Prostate gland (tissue), 2 donors: ENCODE results near the gene ARL4C.

ENCODE experiments used
- CTCF ChIP-seq, 4 experiments: fragments of 200-600 bp in 2 of 4; fragments of 450-650 bp in 2 of 4; sonication (generic) in 2 of 4; IDR thresholded peaks; 1 replicate in 3 of 4; 2 replicates in 1 of 4; pipeline ENCODE4 v1.5.1; 2016 to 2019; ENCODE audit warnings: antibody characterized with exemption in 4 of 4, mild to moderate bottlenecking in 2 of 4, moderate library complexity in 2 of 4
- POLR2A ChIP-seq: fragments of 450-650 bp; IDR thresholded peaks from one replicate; pipeline ENCODE4 v1.6.1; 2016; ENCODE audit warnings: antibody characterized with exemption, mild to moderate bottlenecking
- POLR2AphosphoS5 ChIP-seq: sonication (generic); formaldehyde crosslinking; IDR thresholded peaks from one replicate; pipeline ENCODE4 v1.6.1; 2017; ENCODE audit warnings: antibody characterized with exemption

- TF ChIP-seq POLR2AphosphoS5 (no peak), CTCF (IDR thresholded peaks at IDR 0.05) (no peak), POLR2A (no peak)
Observed at GRCh38 chr2:234495251-234496054, 1.4 kb downstream of the ARL4C start.
